Measurements from ENCODE around the gene ALDOB. TPM values are rescaled to one million over a fixed set of nuclear protein-coding genes. Genes with fewer than 3 reads are reported as not detected.

ALDOB gene
- total and polyA plus RNA-seq, 2 of the 8 experiments (the other 6 are each of a cell fraction or from before 2014, with no cell fraction given): not detected

Small RNA genes lying within 50 kb of the gene (small RNA-seq; reads per million reads assigned to genes)
- not detected for gene AL353621.2 (ENCODE audit: insufficient read depth)

Other genes starting within 250 kb of the ALDOB start
- 0.17 TPM in 1 of 2 replicates, not detected in the other for gene BAAT, start 50.8 kb downstream of the ALDOB start, total RNA-seq (2021; fragmentation: NEBNext Ultra II Directional; extraction: Animal tissue kit (Norgen Biotek cat#: 25700))
- gene BAAT, start 50.8 kb downstream of the ALDOB start, polyA plus RNA-seq (2011; rRNA removed): 0.08 and 0.09 TPM in 2 replicates
- gene MRPL50, start 37.2 kb downstream of the ALDOB start, total RNA-seq (2021; fragmentation: NEBNext Ultra II Directional; extraction: Animal tissue kit (Norgen Biotek cat#: 25700)): 24.0 and 25.1 TPM in 2 replicates
- gene MRPL50, start 37.2 kb downstream of the ALDOB start, polyA plus RNA-seq (2011; rRNA removed): 8.4 and 17.8 TPM in 2 replicates
- 11.9 and 12.3 TPM in 2 replicates for gene ZNF189, start 36.9 kb downstream of the ALDOB start, total RNA-seq (2021; fragmentation: NEBNext Ultra II Directional; extraction: Animal tissue kit (Norgen Biotek cat#: 25700))
- 1.1 and 1.9 TPM in 2 replicates for gene ZNF189, start 36.9 kb downstream of the ALDOB start, polyA plus RNA-seq (2011; rRNA removed)
- 61.9 and 65.2 TPM in 2 replicates for gene RNF20, start 98.1 kb upstream of the ALDOB start, total RNA-seq (2021; fragmentation: NEBNext Ultra II Directional; extraction: Animal tissue kit (Norgen Biotek cat#: 25700))
- gene RNF20, start 98.1 kb upstream of the ALDOB start, polyA plus RNA-seq (2011; rRNA removed): 7.3 and 9.4 TPM in 2 replicates
- gene PPP3R2, start 159.2 kb upstream of the ALDOB start, total RNA-seq (2021; fragmentation: NEBNext Ultra II Directional; extraction: Animal tissue kit (Norgen Biotek cat#: 25700)): not detected in 2 replicates
- not detected in 2 replicates for gene PPP3R2, start 159.2 kb upstream of the ALDOB start, polyA plus RNA-seq (2011; rRNA removed)